HCT116 (cell line): ENCODE measurements around the gene TEDC1. TPM values are rescaled to one million over a fixed set of nuclear protein-coding genes. Genes with fewer than 3 reads are reported as not detected.

Experiments used
- ATAC-seq: fragments of 200-7000 bp; cut with Tn5 transposase; 2 replicates; pipeline ENCODE4 v1.9.1; 2020; ENCODE audit warnings: mild to moderate bottlenecking, moderate library complexity
- BruUV-seq: library from RNA; stranded (reverse); fragments of 400-500 nt; replicated peaks from 2 replicates; lab custom pipeline; 2021; lab: Mats Ljungman, UMichigan
- CTCF ChIA-PET: fragments of 300-600 bp; sonication (Branson Sonifier 250); formaldehyde crosslinking; loops from one replicate; lab custom pipeline; 2021; ENCODE audit warnings: antibody characterized with exemption; lab: Charles Lee
- POLR2A ChIA-PET: fragments of 300-600, 350-600 bp; sonication (Branson Sonifier 250); formaldehyde crosslinking; loops from one replicate; lab custom pipeline; 2021; ENCODE audit warnings: antibody characterized with exemption; lab: Charles Lee
- RAD21 ChIA-PET, 2 experiments: fragments of 300-600 bp; sonication (Branson Sonifier 250); formaldehyde crosslinking; loops; one replicate each; lab custom pipeline; 2023; ENCODE audit warnings: low total read pairs in 2 of 2; ENCODE audit not compliant: uncharacterized antibody in 2 of 2, unreplicated experiment in 2 of 2, low non-redundant PET in 1 of 2; lab: Charles Lee
- DNase-seq: peaks from one replicate; pipeline ENCODE4 v3.0.0-alpha.2; 2010; ENCODE audit warnings: low read depth, low spot score
- H2AFZ ChIP-seq: fragments of 200-600 bp; shearing (Covaris generic), sonication (generic); 2 replicates; pipeline ENCODE4 v1.6.1; 2017; ENCODE audit warnings: low read depth, mixed run types, mixed read lengths, antibody characterized with exemption, low read length; ENCODE audit not compliant: poor library complexity, severe bottlenecking
- H3K27ac ChIP-seq: 2 replicates; pipeline ENCODE4 v1.5.1; 2012; ENCODE audit warnings: low read depth, low read length
- H3K27me3 ChIP-seq: fragments of 200-600 bp; sonication (generic); 2 replicates; pipeline ENCODE4 v1.6.1; 2016; ENCODE audit warnings: mixed run types, low read length, mixed read lengths; ENCODE audit not compliant: insufficient read depth
- H3K36me3 ChIP-seq, 2 experiments: fragments of 200-500 bp in 1 of 2; fragments of 200-600 bp in 1 of 2; sonication (Bioruptor generic) in 1 of 2; sonication (generic) in 1 of 2; 2 replicates each; pipeline versions ENCODE4 v1.5.1 to v1.6.1; 2014 to 2016; ENCODE audit warnings: low read length in 2 of 2, inconsistent platforms in 1 of 2, mixed read lengths in 1 of 2, mixed run types in 1 of 2; ENCODE audit not compliant: insufficient read depth in 2 of 2, control insufficient read depth in 1 of 2
- H3K4me1 ChIP-seq, 2 experiments: fragments of 200-600 bp in 1 of 2; sonication (generic) in 1 of 2; 2 replicates each; pipeline versions ENCODE4 v1.5.1 to v1.6.1; 2012 to 2017; ENCODE audit warnings: low read length in 2 of 2, inconsistent platforms in 1 of 2, mild to moderate bottlenecking in 1 of 2, mixed read lengths in 1 of 2, mixed run types in 1 of 2, moderate library complexity in 1 of 2; ENCODE audit not compliant: insufficient read depth in 2 of 2, control insufficient read depth in 1 of 2
- H3K4me2 ChIP-seq: fragments of 200-600 bp; sonication (generic); 2 replicates; pipeline ENCODE4 v1.6.1; 2017; ENCODE audit warnings: mixed run types, low read length, mixed read lengths
- H3K4me3 ChIP-seq, 2 experiments: fragments of 200-600 bp in 1 of 2; sonication (generic) in 1 of 2; replicated peaks in 1 of 2; 2 replicates each; pipeline ENCODE4 v1.5.1; 2011 to 2016; ENCODE audit warnings: low read length in 2 of 2, control low read depth in 1 of 2, low read depth in 1 of 2, mild to moderate bottlenecking in 1 of 2, mixed read lengths in 1 of 2, mixed run types in 1 of 2
- H3K79me2 ChIP-seq: fragments of 200-600 bp; sonication (generic); 2 replicates; pipeline ENCODE4 v1.6.1; 2017; ENCODE audit warnings: mild to moderate bottlenecking, mixed run types, low read length, moderate library complexity, mixed read lengths; ENCODE audit not compliant: insufficient read depth
- H3K9ac ChIP-seq: fragments of 200-600 bp; sonication (generic); 2 replicates; pipeline ENCODE4 v1.6.1; 2016; ENCODE audit warnings: low read length, mixed read lengths
- H3K9me2 ChIP-seq: fragments of 200-600 bp; sonication (generic), shearing (Covaris generic); 2 replicates; pipeline ENCODE4 v1.6.1; 2017; ENCODE audit warnings: mixed run types, mild to moderate bottlenecking, moderate library complexity; ENCODE audit not compliant: insufficient read depth
- H3K9me3 ChIP-seq, 2 experiments: fragments of 200-500 bp in 1 of 2; fragments of 200-600 bp in 1 of 2; sonication (Bioruptor generic) in 1 of 2; sonication (generic) in 1 of 2; 2 replicates each; pipeline ENCODE4 v1.6.1; 2014 to 2017; ENCODE audit warnings: low read length in 2 of 2, mixed read lengths in 2 of 2, inconsistent platforms in 1 of 2, low read depth in 1 of 2, mild to moderate bottlenecking in 1 of 2, mixed run types in 1 of 2, moderate library complexity in 1 of 2; ENCODE audit not compliant: control insufficient read depth in 1 of 2, insufficient read depth in 1 of 2
- H4K20me1 ChIP-seq: fragments of 200-600 bp; sonication (generic), shearing (Covaris generic); 2 replicates; pipeline ENCODE4 v1.6.1; 2017; ENCODE audit warnings: mixed run types, mild to moderate bottlenecking, moderate library complexity; ENCODE audit not compliant: insufficient read depth
- ATF3 ChIP-seq: IDR thresholded peaks from 2 replicates; pipeline ENCODE4 v1.6.1; 2012
- ELF1 ChIP-seq: IDR thresholded peaks from 2 replicates; pipeline ENCODE4 v1.6.1; 2012; ENCODE audit warnings: low read depth, borderline replicate concordance
- EZH2 ChIP-seq: fragments of 200-600 bp; sonication (generic); IDR thresholded peaks from 2 replicates; pipeline ENCODE4 v1.6.1; 2017; ENCODE audit warnings: antibody characterized with exemption, mixed run types
- JUND ChIP-seq: IDR thresholded peaks from 2 replicates; pipeline ENCODE4 v1.6.1; 2012
- MAX ChIP-seq: IDR thresholded peaks from 2 replicates; pipeline ENCODE4 v1.6.1; 2012
- POLR2A ChIP-seq: IDR thresholded peaks from 2 replicates; pipeline ENCODE4 v1.7.0; 2011; ENCODE audit warnings: borderline replicate concordance; ENCODE audit not compliant: insufficient read depth, insufficient read length; ENCODE audit errors: extremely low read depth
- SIN3A ChIP-seq: IDR thresholded peaks from 2 replicates; pipeline ENCODE4 v1.6.1; 2012; ENCODE audit warnings: low read depth
- TCF7L2 ChIP-seq: IDR thresholded peaks from 2 replicates; pipeline ENCODE4 v1.7.0; 2011; ENCODE audit warnings: borderline replicate concordance, inconsistent platforms; ENCODE audit not compliant: insufficient read depth, insufficient read length; ENCODE audit errors: extremely low read depth
- intact Hi-C: fragments of 100-400 bp; cut with micrococcal nuclease; formaldehyde crosslinking; loops from 2 replicates; pipeline ENCODE4 v1.10.0; 2022
- total RNA-seq: library from RNA; stranded (reverse); gene quantifications from one replicate; pipeline ENCODE4 v1.2.1, GENCODE V29; 2021; ENCODE audit not compliant: unreplicated experiment
- TF ChIP-seq, protein P1 (sequence below): IDR thresholded peaks from 2 replicates; pipeline ENCODE4 v1.6.1; 2011; ENCODE audit warnings: mild to moderate bottlenecking, low read length, moderate library complexity; ENCODE audit not compliant: insufficient replicate concordance; ENCODE audit errors: extremely low read depth
- TF ChIP-seq, protein P2 (sequence below), 3 experiments: fragments of 200-600 bp in 1 of 3; sonication (generic) in 1 of 3; IDR thresholded peaks in 2 of 3; conservative IDR thresholded peaks in 1 of 3; 2 replicates each; pipeline ENCODE4 v1.5.1; 2012 to 2017; ENCODE audit warnings: low read depth in 2 of 3, low read length in 2 of 3, antibody characterized with exemption in 1 of 3, borderline replicate concordance in 1 of 3, control low read depth in 1 of 3, mild to moderate bottlenecking in 1 of 3, mixed read lengths in 1 of 3, mixed run types in 1 of 3, moderate library complexity in 1 of 3; ENCODE audit not compliant: insufficient read depth in 1 of 3

Gene TEDC1
- total RNA-seq, 1 experiment from 2014 or later, result 40.4 TPM

DNA sequence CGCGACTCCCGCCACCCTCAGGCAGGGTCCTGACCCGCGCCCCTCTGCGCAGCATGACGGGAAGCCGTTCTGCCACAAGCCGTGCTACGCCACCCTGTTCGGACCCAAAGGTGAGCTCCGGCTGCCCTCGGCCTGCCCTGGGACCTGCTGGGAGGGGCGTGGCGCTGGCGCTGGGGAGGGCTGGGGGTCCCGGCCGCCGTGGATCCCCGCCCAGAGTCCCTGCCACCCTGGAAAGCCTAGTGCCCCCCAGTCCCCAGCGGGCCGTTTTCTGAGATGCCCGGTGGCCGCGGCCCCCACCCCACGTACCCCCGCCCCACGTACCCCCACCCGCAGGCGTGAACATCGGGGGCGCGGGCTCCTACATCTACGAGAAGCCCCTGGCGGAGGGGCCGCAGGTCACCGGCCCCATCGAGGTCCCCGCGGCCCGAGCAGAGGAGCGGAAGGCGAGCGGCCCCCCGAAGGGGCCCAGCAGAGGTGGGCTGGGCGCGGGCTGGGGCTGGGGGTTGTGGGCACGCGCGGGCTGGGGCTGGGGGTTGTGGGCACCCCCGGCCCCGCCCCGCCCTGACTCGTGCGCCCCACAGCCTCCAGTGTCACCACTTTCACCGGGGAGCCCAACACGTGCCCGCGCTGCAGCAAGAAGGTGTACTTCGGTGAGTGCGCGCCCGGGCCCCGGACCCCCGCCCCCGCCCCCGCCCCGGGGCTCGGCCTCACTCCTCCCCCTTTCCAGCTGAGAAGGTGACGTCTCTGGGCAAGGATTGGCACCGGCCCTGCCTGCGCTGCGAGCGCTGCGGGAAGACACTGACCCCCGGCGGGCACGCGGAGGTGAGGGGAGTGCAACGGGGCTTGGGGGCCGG lies 12.4 kb upstream of the TEDC1 start:
- H3K4me1 ChIP-seq, result peaks cover 32 to 56% of the 10 kb centered on the region in 2 experiments
- BruUV-seq, result no TSS peak
- CTCF ChIA-PET, result no interaction called here
- RAD21 ChIA-PET, result no interaction called here
- DNase-seq (no peak), ATAC-seq (no peak)
- H3K36me3 ChIP-seq, result no peaks in the 10 kb centered on the region
- POLR2A ChIA-PET, result no interaction called here
- no peaks in the 10 kb centered on the region for H3K79me2 ChIP-seq
- H3K27me3 ChIP-seq, result no peaks in the 10 kb centered on the region
- no peaks in the 10 kb centered on the region for H3K9me3 ChIP-seq
- no peaks in the 10 kb centered on the region for H4K20me1 ChIP-seq
- intact Hi-C loops, result no loop called here
- no peak overlapping the region for H3K9ac ChIP-seq
- no peaks in the 10 kb centered on the region for H3K9me2 ChIP-seq
- H3K4me3 ChIP-seq, result no peak overlapping the region
- H3K27ac ChIP-seq, result no peak overlapping the region
- TF ChIP-seq SIN3A (no peak), EZH2 (no peak), ELF1 (no peak), MAX (no peak), ATF3 (no peak), JUND (no peak), POLR2A (no peak), TCF7L2 (no peak)
- TF ChIP-seq, protein P1, sequence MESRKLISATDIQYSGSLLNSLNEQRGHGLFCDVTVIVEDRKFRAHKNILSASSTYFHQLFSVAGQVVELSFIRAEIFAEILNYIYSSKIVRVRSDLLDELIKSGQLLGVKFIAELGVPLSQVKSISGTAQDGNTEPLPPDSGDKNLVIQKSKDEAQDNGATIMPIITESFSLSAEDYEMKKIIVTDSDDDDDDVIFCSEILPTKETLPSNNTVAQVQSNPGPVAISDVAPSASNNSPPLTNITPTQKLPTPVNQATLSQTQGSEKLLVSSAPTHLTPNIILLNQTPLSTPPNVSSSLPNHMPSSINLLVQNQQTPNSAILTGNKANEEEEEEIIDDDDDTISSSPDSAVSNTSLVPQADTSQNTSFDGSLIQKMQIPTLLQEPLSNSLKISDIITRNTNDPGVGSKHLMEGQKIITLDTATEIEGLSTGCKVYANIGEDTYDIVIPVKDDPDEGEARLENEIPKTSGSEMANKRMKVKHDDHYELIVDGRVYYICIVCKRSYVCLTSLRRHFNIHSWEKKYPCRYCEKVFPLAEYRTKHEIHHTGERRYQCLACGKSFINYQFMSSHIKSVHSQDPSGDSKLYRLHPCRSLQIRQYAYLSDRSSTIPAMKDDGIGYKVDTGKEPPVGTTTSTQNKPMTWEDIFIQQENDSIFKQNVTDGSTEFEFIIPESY, result no peak
- TF ChIP-seq, protein P2, sequence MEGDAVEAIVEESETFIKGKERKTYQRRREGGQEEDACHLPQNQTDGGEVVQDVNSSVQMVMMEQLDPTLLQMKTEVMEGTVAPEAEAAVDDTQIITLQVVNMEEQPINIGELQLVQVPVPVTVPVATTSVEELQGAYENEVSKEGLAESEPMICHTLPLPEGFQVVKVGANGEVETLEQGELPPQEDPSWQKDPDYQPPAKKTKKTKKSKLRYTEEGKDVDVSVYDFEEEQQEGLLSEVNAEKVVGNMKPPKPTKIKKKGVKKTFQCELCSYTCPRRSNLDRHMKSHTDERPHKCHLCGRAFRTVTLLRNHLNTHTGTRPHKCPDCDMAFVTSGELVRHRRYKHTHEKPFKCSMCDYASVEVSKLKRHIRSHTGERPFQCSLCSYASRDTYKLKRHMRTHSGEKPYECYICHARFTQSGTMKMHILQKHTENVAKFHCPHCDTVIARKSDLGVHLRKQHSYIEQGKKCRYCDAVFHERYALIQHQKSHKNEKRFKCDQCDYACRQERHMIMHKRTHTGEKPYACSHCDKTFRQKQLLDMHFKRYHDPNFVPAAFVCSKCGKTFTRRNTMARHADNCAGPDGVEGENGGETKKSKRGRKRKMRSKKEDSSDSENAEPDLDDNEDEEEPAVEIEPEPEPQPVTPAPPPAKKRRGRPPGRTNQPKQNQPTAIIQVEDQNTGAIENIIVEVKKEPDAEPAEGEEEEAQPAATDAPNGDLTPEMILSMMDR (IDR thresholded peaks at IDR 0.05 in 2 of 3, conservative IDR thresholded peaks at IDR 0.05 in 1 of 3; ENCODE audit: borderline replicate concordance in 1 of 3, insufficient read depth in 1 of 3, low read depth in 2 of 3, low read length in 2 of 3), result no peak
- no peak overlapping the region for H2AFZ ChIP-seq
- H3K4me2 ChIP-seq, result no peak overlapping the region
